GM12801 (cell line): ENCODE data around the gene SOX6.

ENCODE experiments used
- CTCF ChIP-seq: IDR thresholded peaks from one replicate; pipeline ENCODE4 v1.5.1; 2011; ENCODE audit warnings: control low read depth; ENCODE audit not compliant: insufficient read length; ENCODE audit errors: extremely low read depth

SOX6 gene

GRCh38 chr11:15967966-15968365 lies 388.4 kb downstream of the SOX6 start:
- TF ChIP-seq CTCF, result no peak

- no peak for TF ChIP-seq CTCF
These were observed 389.2 kb downstream of the SOX6 start for GRCh38 chr11:15967166-15967565.

- no peak for TF ChIP-seq CTCF
These were observed 390.6 kb downstream of the SOX6 start for GRCh38 chr11:15965562-15966250.

- TF ChIP-seq CTCF, result no peak
These were observed 393.1 kb downstream of the SOX6 start for GRCh38 chr11:15963266-15963665.

GRCh38 chr11:15958910-15959309 lies 397.4 kb downstream of the SOX6 start:
- no peak for TF ChIP-seq CTCF

- no peak for TF ChIP-seq CTCF
These were observed 399.1 kb downstream of the SOX6 start for GRCh38 chr11:15957234-15957633.

- no peak for TF ChIP-seq CTCF
These were observed 400.0 kb downstream of the SOX6 start for GRCh38 chr11:15956302-15956701.

GRCh38 chr11:15955595-15955994 lies 400.8 kb downstream of the SOX6 start:
- TF ChIP-seq CTCF, result no peak
